GM12878 (cell line): ENCODE results near the gene KHDC1. TPM values are rescaled to one million over a fixed set of nuclear protein-coding genes. Genes with fewer than 3 reads are reported as not detected.

Experiments
- ATAC-seq: fragments of 200-7000 bp; cut with Tn5 transposase; 3 replicates; pipeline ENCODE4 v1.9.1; 2020; ENCODE audit warnings: mild to moderate bottlenecking, moderate library complexity
- BruUV-seq: library from RNA; stranded (reverse); fragments of 400-500 nt; replicated peaks from 2 replicates; lab custom pipeline; 2021; lab: Mats Ljungman, UMichigan
- CTCF ChIA-PET: fragments of 300-600 bp; sonication (Branson Sonifier 250); formaldehyde crosslinking; extraction: SDS; loops from one replicate; lab custom pipeline; 2021; ENCODE audit warnings: inconsistent platforms; lab: Yijun Ruan, JAX
- POLR2A ChIA-PET: fragments of 350-600 bp; formaldehyde crosslinking; extraction: SDS; loops from one replicate; lab custom pipeline; 2021; ENCODE audit warnings: inconsistent platforms; lab: Charles Lee
- RAD21 ChIA-PET: fragments of 300-600 bp; sonication (Branson Sonifier 250); formaldehyde crosslinking; loops from one replicate; lab custom pipeline; 2023; ENCODE audit warnings: antibody characterized with exemption; ENCODE audit not compliant: unreplicated experiment; lab: Charles Lee
- SMC1A ChIA-PET: fragments of 300-600 bp; sonication (Branson Sonifier 250); formaldehyde crosslinking; loops from one replicate; lab custom pipeline; 2023; ENCODE audit not compliant: unreplicated experiment, uncharacterized antibody; lab: Charles Lee
- DNase-seq: peaks from one replicate; pipeline ENCODE4 v3.0.0-alpha.2; 2011; ENCODE audit warnings: low read depth, low spot score
- FAIRE-seq: peaks from 3 replicates; lab custom pipeline; 2011; peaks lifted over from hg19 to GRCh38; lab: Jason Lieb, UNC
- H2AFZ ChIP-seq: 2 replicates; pipeline ENCODE4 v1.6.0; 2011; ENCODE audit warnings: low read depth, low read length, control low read depth; ENCODE audit not compliant: control insufficient read depth
- H3K27ac ChIP-seq: 2 replicates; pipeline ENCODE4 v1.5.1; 2011; ENCODE audit warnings: control low read depth; ENCODE audit not compliant: control insufficient read depth, insufficient read depth
- H3K27me3 ChIP-seq, 2 experiments: replicated peaks in 1 of 2; 2 replicates each; pipeline versions ENCODE4 v1.6.0 to v1.6.1; 2011; ENCODE audit warnings: low read length in 1 of 2; ENCODE audit not compliant: control insufficient read depth in 2 of 2, insufficient read depth in 2 of 2
- H3K36me3 ChIP-seq, 2 experiments: 2 replicates each; pipeline ENCODE4 v1.5.1; 2011; ENCODE audit warnings: low read length in 1 of 2; ENCODE audit not compliant: control insufficient read depth in 2 of 2, insufficient read depth in 2 of 2
- H3K4me1 ChIP-seq: 2 replicates; pipeline ENCODE4 v1.6.1; 2011; ENCODE audit warnings: mild to moderate bottlenecking, low read length, moderate library complexity, mixed read lengths; ENCODE audit not compliant: control insufficient read depth, insufficient read depth
- H3K4me2 ChIP-seq: 2 replicates; pipeline ENCODE4 v1.6.0; 2011; ENCODE audit warnings: control low read depth; ENCODE audit not compliant: control insufficient read depth, insufficient read depth
- H3K4me3 ChIP-seq: fragments of 200-600 bp; sonication (generic); 2 replicates; pipeline ENCODE4 v1.5.1; 2016
- H3K79me2 ChIP-seq: 2 replicates; pipeline ENCODE4 v1.6.0; 2011; ENCODE audit warnings: low read length; ENCODE audit not compliant: control insufficient read depth, insufficient read depth
- H3K9ac ChIP-seq: 2 replicates; pipeline ENCODE4 v1.8.0; 2011; ENCODE audit warnings: low read length, control low read depth, mixed read lengths; ENCODE audit not compliant: control insufficient read depth, insufficient read depth
- H3K9me3 ChIP-seq: replicated peaks from 3 replicates; pipeline ENCODE4 v1.5.1; 2011; ENCODE audit warnings: mild to moderate bottlenecking, low read length; ENCODE audit not compliant: control insufficient read depth, insufficient read depth
- H4K20me1 ChIP-seq: 2 replicates; pipeline ENCODE4 v1.6.0; 2011; ENCODE audit not compliant: control insufficient read depth, insufficient read depth
- CTCF ChIP-seq, 3 experiments: IDR thresholded peaks in 2 of 3; conservative IDR thresholded peaks in 1 of 3; 2 replicates each; pipeline ENCODE4 v1.5.1; 2011; ENCODE audit warnings: low read depth in 3 of 3, low read length in 3 of 3, mild to moderate bottlenecking in 3 of 3, control low read depth in 2 of 3, moderate library complexity in 2 of 3, inconsistent platforms in 1 of 3, mixed read lengths in 1 of 3; ENCODE audit not compliant: control insufficient read depth in 2 of 3, insufficient read depth in 1 of 3; ENCODE audit errors: extremely low read depth in 1 of 3
- ELK1 ChIP-seq: IDR thresholded peaks from 2 replicates; pipeline ENCODE4 v1.6.1; 2012; ENCODE audit warnings: low read depth, low read length, improper control_type of control experiment
- ETV6 ChIP-seq, 2 experiments: fragments of 450-650 bp in 1 of 2; IDR thresholded peaks in 1 of 2; conservative IDR thresholded peaks in 1 of 2; 2 replicates each; pipeline ENCODE4 v1.6.1; 2014; ENCODE audit warnings: antibody characterized with exemption in 1 of 2, borderline replicate concordance in 1 of 2, low read depth in 1 of 2, mild to moderate bottlenecking in 1 of 2, moderate library complexity in 1 of 2
- RAD21 ChIP-seq: IDR thresholded peaks from 2 replicates; pipeline ENCODE4 v1.6.1; 2011; ENCODE audit warnings: mild to moderate bottlenecking, low read depth, low read length, moderate library complexity; ENCODE audit not compliant: insufficient read depth
- RAD51 ChIP-seq: fragments of 450-650 bp; IDR thresholded peaks from 2 replicates; pipeline ENCODE4 v1.6.1; 2016; ENCODE audit warnings: moderate library complexity, mild to moderate bottlenecking, inconsistent platforms
- SMC3 ChIP-seq: IDR thresholded peaks from 2 replicates; pipeline ENCODE4 v1.6.1; 2011; ENCODE audit warnings: low read length, improper control_type of control experiment, borderline replicate concordance
- ZBTB11 ChIP-seq: fragments of 450-650 bp; formaldehyde crosslinking; IDR thresholded peaks from 2 replicates; pipeline ENCODE4 v1.5.0; 2022; ENCODE audit warnings: mild to moderate bottlenecking, missing genetic modification characterization
- ZBTB40 ChIP-seq: fragments of 450-650 bp; IDR thresholded peaks from 2 replicates; pipeline ENCODE4 v1.6.1; 2016; ENCODE audit warnings: mild to moderate bottlenecking, moderate library complexity, borderline replicate concordance
- WGBS: methylation state at CpG from one replicate; pipeline ENCODE4 v1.1.6; 2016; ENCODE audit warnings: low lambda C conversion rate; ENCODE audit not compliant: insufficient replicate concordance, insufficient coverage; ENCODE audit errors: missing lambda C conversion rate; 5-methylcytosine and 5-hydroxymethylcytosine counted together
- in situ Hi-C: fragments of 300-500 bp; cut with MboI; formaldehyde crosslinking; loops from 9 replicates; pipeline ENCODE4 v1.14.3; 2018; ENCODE audit warnings: mixed read lengths
- intact Hi-C: fragments of 100-400 bp; cut with micrococcal nuclease; formaldehyde crosslinking; loops from one replicate; pipeline ENCODE4 v1.14.2; 2022; ENCODE audit not compliant: unreplicated experiment
- polyA plus RNA-seq, 11 experiments: library from polyadenylated mRNA; depleted of rRNA in 4 of 11; unstranded in 6 of 11; stranded (reverse) in 5 of 11; fragments of >200 nt; fragmentation: Nextera tagmentation in 4 of 11; fragmentation: Illumina TruSeq in 1 of 11; extraction: Ambion mirVana in 4 of 11; extraction: Trizol in 1 of 11; gene quantifications; 1 replicate in 1 of 11; 2 replicates in 10 of 11; pipeline versions ENCODE4 v1.2.1 to v1.2.3, GENCODE V29; 2011 to 2016; ENCODE audit warnings: inconsistent platforms in 2 of 11, missing spikeins in 2 of 11, low read depth in 1 of 11
- total RNA-seq, 4 experiments: library from RNA; depleted of rRNA in 3 of 4; stranded (reverse); fragments of >200 nt in 3 of 4; fragmentation: Illumina TruSeq in 1 of 4; extraction: Trizol in 1 of 4; gene quantifications; 2 replicates each; pipeline versions ENCODE4 v1.2.1 to v1.2.3, GENCODE V29; 2013 to 2021

KHDC1 gene
- total and polyA plus RNA-seq, 10 of the 15 experiments (the other 5 are each of a cell fraction or from before 2014, with no cell fraction given): 3.3 to 8.7 (median 6.3) TPM

GRCh38 chr6:73285674-73286283, 22.8 kb upstream of the KHDC1 start:
- Histone ChIP-seq H3K9ac (no peak overlapping the region), H3K4me3 (no peak overlapping the region), H4K20me1 (no peaks in the 10 kb centered on the region), H3K79me2 (no peaks in the 10 kb centered on the region), H3K27ac (no peak overlapping the region), H3K9me3 (no peaks in the 10 kb centered on the region), H3K27me3 (no peaks in the 10 kb centered on the region), H3K36me3 (no peaks in the 10 kb centered on the region; a peak in 1 of 4 replicates), H3K4me2 (no peak overlapping the region), H3K4me1 (no peaks in the 10 kb centered on the region; the same call in 1 of the 2 replicates), H2AFZ (no peak overlapping the region)
- CTCF ChIA-PET: interaction anchor here (0.7 to 3.3 kb wide), 16 partner anchors 9 to 367 kb away, joined by 3 to 86 read pairs (median 4); no protein-coding TSS in a partner anchor
- intact Hi-C loops: loop anchor here (1.0 kb wide), 1 partner anchor 41 kb away; no protein-coding TSS in a partner anchor
- POLR2A ChIA-PET: interaction anchor here (1.0 kb wide), 1 partner anchor 315 kb away, joined by 6 read pairs; no protein-coding TSS in a partner anchor
- FAIRE-seq: no peak
- in situ Hi-C loops: no loop called here
- SMC1A ChIA-PET: interaction anchor here (1.0 to 3.6 kb wide), 4 partner anchors 40 to 157 kb away, joined by 3 to 22 read pairs (median 4); no protein-coding TSS in a partner anchor
- BruUV-seq: no TSS peak
- TF ChIP-seq RAD21: peak; percentile 50
- TF ChIP-seq ELK1: no peak
- no peak for TF ChIP-seq ZBTB11 (CRISPR knock-in tag)
- TF ChIP-seq ZBTB40: no peak
- TF ChIP-seq CTCF (IDR thresholded peaks at IDR 0.05 in 2 of 3, conservative IDR thresholded peaks at IDR 0.05 in 1 of 3; ENCODE audit: control insufficient read depth in 2 of 3, extremely low read depth in 1 of 3, insufficient read depth in 1 of 3, low read depth in 3 of 3, low read length in 3 of 3): peak; percentile 17 to 38 (median 25); a peak in 3 of 6 replicates
- no peak for TF ChIP-seq RAD51
- TF ChIP-seq SMC3: peak; percentile 45; the same call in 1 of the 2 replicates
- TF ChIP-seq ETV6 (conservative IDR thresholded peaks at IDR 0.05 in 1 of 2, IDR thresholded peaks at IDR 0.05 in 1 of 2; ENCODE audit: borderline replicate concordance in 1 of 2, low read depth in 1 of 2): no peak
- whole genome bisulfite sequencing: 50% methylated on average over 2 of the region's 3 CpGs
- peak; percentile 48; the same call in 2 of the 3 replicates for ATAC-seq
- DNase-seq: no peak
- RAD21 ChIA-PET: interaction anchor here (0.6 to 2.2 kb wide), 8 partner anchors 9 to 367 kb away, joined by 3 to 25 read pairs (median 3); no protein-coding TSS in a partner anchor
